ENCODE data around the gene CUX1.

GRCh38 chr7:102046373-102047117 lies 229.1 kb downstream of the CUX1 start:
- TF ChIP-seq CTCF (IDR thresholded peaks at IDR 0.05): no peak
- TF ChIP-seq POLR2A (IDR thresholded peaks at IDR 0.05): no peak
